A549 (cell line): ENCODE data around the gene NOSTRIN. TPM values are rescaled to one million over a fixed set of nuclear protein-coding genes. Genes with fewer than 3 reads are reported as not detected.

Experiments
- ATAC-seq, 2 experiments: fragments of 200-7000 bp in 1 of 2; fragments of >200 bp in 1 of 2; cut with Nextera tagmentation in 1 of 2; cut with Tn5 transposase in 1 of 2; 3 replicates each; pipeline versions ENCODE4 v1.8.0 to v1.9.1; 2018 to 2020; ENCODE audit warnings: mild to moderate bottlenecking in 1 of 2, moderate library complexity in 1 of 2
- CTCF ChIA-PET: fragments of 300-600 bp; sonication (Branson Sonifier 250); formaldehyde crosslinking; extraction: SDS; loops from one replicate; lab custom pipeline; 2021; ENCODE audit warnings: antibody characterized with exemption, inconsistent platforms; lab: Yijun Ruan, JAX
- POLR2A ChIA-PET: fragments of 350-600 bp; formaldehyde crosslinking; extraction: SDS; loops from one replicate; lab custom pipeline; 2021; ENCODE audit warnings: antibody characterized with exemption, inconsistent platforms; lab: Yijun Ruan, JAX
- DNase-seq, 2 experiments: peaks; one replicate each; pipeline versions ENCODE4 v3.0.0 to v3.0.0-alpha.2; 2011 to 2016; ENCODE audit warnings: low read depth in 1 of 2, low spot score in 1 of 2
- FAIRE-seq: peaks from 2 replicates; lab custom pipeline; 2011; peaks lifted over from hg19 to GRCh38; lab: Jason Lieb, UNC
- H3K27ac ChIP-seq, 2 experiments: fragments of >200 bp; sonication (Bioruptor Twin); formaldehyde crosslinking; 3 replicates each; pipeline ENCODE4 v1.5.1; 2016 to 2017
- H3K4me1 ChIP-seq: fragments of >200 bp; sonication (Bioruptor Twin); formaldehyde crosslinking; 3 replicates; pipeline ENCODE4 v1.6.1; 2016
- H3K4me2 ChIP-seq: fragments of >200 bp; sonication (Bioruptor Twin); formaldehyde crosslinking; 3 replicates; pipeline ENCODE4 v1.6.1; 2016
- H3K4me3 ChIP-seq: fragments of >200 bp; sonication (Bioruptor Twin); formaldehyde crosslinking; 3 replicates; pipeline ENCODE4 v1.5.1; 2016
- H3K9me3 ChIP-seq: fragments of >200 bp; sonication (Bioruptor Twin); formaldehyde crosslinking; 3 replicates; pipeline ENCODE4 v1.6.1; 2016
- CBX8 ChIP-seq: fragments of 200-600 bp; sonication (generic); IDR thresholded peaks from 2 replicates; pipeline ENCODE4 v1.6.1; 2016
- CHD4 ChIP-seq: fragments of 200-600 bp; sonication (generic); IDR thresholded peaks from 2 replicates; pipeline ENCODE4 v1.6.1; 2016; ENCODE audit warnings: antibody characterized with exemption, mild to moderate bottlenecking, borderline replicate concordance
- EHF ChIP-seq: fragments of 250-450 bp; sonication (Bioruptor Pico); IDR thresholded peaks from 2 replicates; pipeline ENCODE4 v1.5.0; 2020; ENCODE audit warnings: mild to moderate bottlenecking
- EHMT2 ChIP-seq: fragments of 200-600 bp; sonication (generic); IDR thresholded peaks from 2 replicates; pipeline ENCODE4 v1.6.1; 2016; ENCODE audit warnings: antibody characterized with exemption, low read depth, mild to moderate bottlenecking, moderate library complexity
- FOXS1 ChIP-seq: fragments of 250-450 bp; sonication (Bioruptor Pico); IDR thresholded peaks from 2 replicates; pipeline ENCODE4 v1.5.0; 2020; ENCODE audit warnings: mild to moderate bottlenecking, moderate library complexity
- GATA3 ChIP-seq: IDR thresholded peaks from 2 replicates; pipeline ENCODE4 v1.6.1; 2012; ENCODE audit warnings: borderline replicate concordance
- HOXB13 ChIP-seq: fragments of 250-450 bp; sonication (Bioruptor Pico); IDR thresholded peaks from 2 replicates; pipeline ENCODE4 v1.5.0; 2020; ENCODE audit warnings: low read depth, mild to moderate bottlenecking, moderate library complexity
- HOXB5 ChIP-seq: fragments of 250-450 bp; sonication (Bioruptor Pico); IDR thresholded peaks from 2 replicates; pipeline ENCODE4 v1.5.0; 2020; ENCODE audit warnings: mild to moderate bottlenecking, moderate library complexity
- JUN ChIP-seq, 2 experiments: fragments of >200 bp; sonication (Bioruptor Twin); formaldehyde crosslinking; IDR thresholded peaks; 2 replicates in 1 of 2; 3 replicates in 1 of 2; pipeline ENCODE4 v1.6.1; 2016 to 2017
- JUNB ChIP-seq: fragments of >200 bp; sonication (Bioruptor Twin); formaldehyde crosslinking; IDR thresholded peaks from 2 replicates; pipeline ENCODE4 v1.6.1; 2016
- MAFK ChIP-seq: fragments of 450-650 bp; IDR thresholded peaks from 2 replicates; pipeline ENCODE4 v1.6.1; 2014; ENCODE audit not compliant: partially characterized antibody
- MAZ ChIP-seq: fragments of 150-350 bp; IDR thresholded peaks from 2 replicates; pipeline ENCODE4 v1.6.1; 2014; ENCODE audit warnings: antibody characterized with exemption, low read depth, low read length, borderline replicate concordance
- NFE2L2 ChIP-seq: fragments of 150-350 bp; conservative IDR thresholded peaks from 2 replicates; pipeline ENCODE4 v1.6.1; 2014; ENCODE audit warnings: low read length
- RAD21 ChIP-seq, 2 experiments: fragments of >200 bp in 1 of 2; sonication (Bioruptor Twin) in 1 of 2; formaldehyde crosslinking in 1 of 2; IDR thresholded peaks in 1 of 2; conservative IDR thresholded peaks in 1 of 2; 2 replicates in 1 of 2; 3 replicates in 1 of 2; pipeline ENCODE4 v1.6.1; 2012 to 2018; ENCODE audit warnings: inconsistent platforms in 1 of 2
- RCOR1 ChIP-seq: fragments of 150-350 bp; IDR thresholded peaks from 2 replicates; pipeline ENCODE4 v1.6.1; 2014; ENCODE audit warnings: antibody characterized with exemption, low read length, low read depth
- RNF2 ChIP-seq: fragments of 200-600 bp; sonication (generic); IDR thresholded peaks from 2 replicates; pipeline ENCODE4 v1.6.1; 2016; ENCODE audit warnings: low read depth, mild to moderate bottlenecking, antibody characterized with exemption, moderate library complexity, borderline replicate concordance
- TP53 ChIP-seq: fragments of 250-450 bp; sonication (Bioruptor Pico); IDR thresholded peaks from 2 replicates; pipeline ENCODE4 v1.5.0; 2021; ENCODE audit warnings: mild to moderate bottlenecking, moderate library complexity
- ZSCAN20 ChIP-seq: fragments of 250-450 bp; sonication (Bioruptor Pico); IDR thresholded peaks from 2 replicates; pipeline ENCODE4 v1.8.0; 2022; ENCODE audit warnings: mild to moderate bottlenecking, moderate library complexity
- WGBS: methylation state at CpG from one replicate; pipeline ENCODE4 v1.1.6; 2017; ENCODE audit errors: missing lambda C conversion rate; 5-methylcytosine and 5-hydroxymethylcytosine counted together
- polyA plus RNA-seq, 4 experiments: library from polyadenylated mRNA; depleted of rRNA in 3 of 4; stranded (reverse); fragments of >200 nt; fragmentation: RNase III in 1 of 4; extraction: RNeasy Plus Mini Kit Qiagen cat#74134 plus additional on column Dnase treatment in 1 of 4; gene quantifications; 2 replicates in 3 of 4; 3 replicates in 1 of 4; pipeline ENCODE4 v1.2.3, GENCODE V29; 2011 to 2017
- TF ChIP-seq, protein P1 (sequence below): IDR thresholded peaks from 2 replicates; pipeline ENCODE4 v1.6.1; 2012
- TF ChIP-seq, protein P2 (sequence below): fragments of 150-350 bp; IDR thresholded peaks from 2 replicates; pipeline ENCODE4 v1.6.1; 2014; ENCODE audit warnings: low read depth, mild to moderate bottlenecking, low read length
- TF ChIP-seq, protein P3 (sequence below): fragments of >200 bp; sonication (Bioruptor Twin); formaldehyde crosslinking; IDR thresholded peaks from 3 replicates; pipeline ENCODE4 v1.6.1; 2016
- TF ChIP-seq, protein P4 (sequence below): fragments of >200 bp; sonication (Bioruptor Twin); formaldehyde crosslinking; IDR thresholded peaks from 3 replicates; pipeline ENCODE4 v1.5.1; 2016
- TF ChIP-seq, protein P5 (sequence below): fragments of >200 bp; sonication (Bioruptor Twin); formaldehyde crosslinking; IDR thresholded peaks from 2 replicates; pipeline ENCODE4 v1.6.1; 2016
- TF ChIP-seq, protein P6 (sequence below): fragments of 250-450 bp; sonication (Bioruptor Pico); IDR thresholded peaks from 2 replicates; pipeline ENCODE4 v1.5.0; 2020; ENCODE audit warnings: low read depth, mild to moderate bottlenecking, moderate library complexity
- TF ChIP-seq, protein P7 (sequence below): fragments of 450-650 bp; IDR thresholded peaks from 2 replicates; pipeline ENCODE4 v1.6.1; 2014; ENCODE audit warnings: antibody characterized with exemption

Gene NOSTRIN
- polyA plus RNA-seq, 2 of the 4 experiments (the other 2 are of a cell fraction): 2.5 to 11.7 TPM

DNA sequence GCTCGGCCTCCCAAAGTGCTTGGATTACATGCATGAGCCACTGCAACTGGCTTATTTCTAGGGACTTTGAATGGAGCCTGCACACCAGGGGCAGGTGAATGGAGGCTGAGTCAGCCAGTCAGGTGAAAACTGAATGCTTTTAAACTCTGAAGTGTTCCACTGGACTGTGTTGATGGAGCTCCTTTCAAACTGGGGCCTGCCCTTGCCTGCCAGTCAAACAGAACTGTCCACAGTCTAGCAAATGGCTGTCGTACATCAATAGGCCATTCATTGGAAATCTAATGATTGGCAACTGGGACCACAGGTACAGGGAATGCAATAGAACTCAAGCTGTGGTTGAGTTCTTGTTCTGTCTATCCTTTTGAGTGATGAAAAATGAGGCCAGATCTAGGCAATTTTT, 966 bp upstream of the NOSTRIN start:
- peak overlapping the region; percentile 65 for H3K4me2 ChIP-seq
- ATAC-seq: no peak; a peak in 1 of 6 replicates
- POLR2A ChIA-PET: no interaction called here
- CTCF ChIA-PET: no interaction called here
- H3K27ac ChIP-seq: peak overlapping the region; percentile 51 to 60
- no peak overlapping the region for H3K4me3 ChIP-seq
- DNase-seq: no peak
- H3K4me1 ChIP-seq: peaks cover 17% of the 10 kb centered on the region
- no peak for TF ChIP-seq ZSCAN20
- TF ChIP-seq JUNB: no peak
- TF ChIP-seq, protein P1, sequence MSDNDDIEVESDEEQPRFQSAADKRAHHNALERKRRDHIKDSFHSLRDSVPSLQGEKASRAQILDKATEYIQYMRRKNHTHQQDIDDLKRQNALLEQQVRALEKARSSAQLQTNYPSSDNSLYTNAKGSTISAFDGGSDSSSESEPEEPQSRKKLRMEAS: no peak
- no peak for TF ChIP-seq RCOR1
- no peak for TF ChIP-seq RNF2
- TF ChIP-seq HOXB5 (CRISPR knock-in tag): no peak
- H3K9me3 ChIP-seq: no peaks in the 10 kb centered on the region
- 50% methylated on average over 2 of the region's 2 CpGs for WGBS
- no peak for FAIRE-seq

DNA sequence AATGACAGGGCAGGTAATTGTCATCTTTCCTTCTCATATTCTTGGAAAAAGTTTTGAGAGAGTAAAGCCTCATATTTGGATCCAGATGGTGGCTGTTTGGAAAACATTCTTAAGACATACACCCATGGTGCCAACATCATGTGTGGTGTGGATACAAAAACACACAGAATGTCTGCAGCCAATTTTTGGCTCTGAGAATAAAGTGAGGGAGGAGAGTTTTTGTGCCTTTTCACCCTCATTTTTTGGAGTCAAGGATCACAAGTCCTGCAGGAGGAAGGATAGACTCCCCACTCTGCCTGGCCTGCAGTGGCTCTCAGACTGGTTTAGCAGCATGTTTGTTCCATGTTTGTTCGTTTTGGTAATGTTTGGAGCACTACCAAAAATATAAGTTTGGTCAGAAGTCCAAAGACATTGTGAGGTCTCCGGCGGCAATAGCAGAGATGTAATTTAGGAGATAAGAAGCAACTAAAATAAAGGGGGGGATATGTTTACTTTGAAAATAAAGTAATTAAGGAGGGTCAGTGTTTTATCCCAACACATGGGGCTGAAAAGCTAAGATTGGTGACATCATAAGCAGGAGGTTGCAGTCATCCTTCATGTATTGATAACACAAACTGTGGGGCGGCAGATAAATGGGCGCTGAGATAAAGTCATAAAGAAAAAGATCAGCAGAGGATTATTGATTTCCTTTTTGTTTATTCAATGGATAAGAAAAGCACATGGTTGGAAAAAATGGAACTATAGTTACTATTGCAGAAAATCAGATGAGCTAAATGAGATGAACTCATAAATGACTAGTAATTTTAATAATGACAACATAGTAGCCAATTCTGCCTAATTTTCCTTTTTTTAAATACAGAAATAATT, 655 bp downstream of the NOSTRIN start:
- POLR2A ChIA-PET: no interaction called here
- no peak for TF ChIP-seq HOXB5 (CRISPR knock-in tag)
- TF ChIP-seq, protein P2, sequence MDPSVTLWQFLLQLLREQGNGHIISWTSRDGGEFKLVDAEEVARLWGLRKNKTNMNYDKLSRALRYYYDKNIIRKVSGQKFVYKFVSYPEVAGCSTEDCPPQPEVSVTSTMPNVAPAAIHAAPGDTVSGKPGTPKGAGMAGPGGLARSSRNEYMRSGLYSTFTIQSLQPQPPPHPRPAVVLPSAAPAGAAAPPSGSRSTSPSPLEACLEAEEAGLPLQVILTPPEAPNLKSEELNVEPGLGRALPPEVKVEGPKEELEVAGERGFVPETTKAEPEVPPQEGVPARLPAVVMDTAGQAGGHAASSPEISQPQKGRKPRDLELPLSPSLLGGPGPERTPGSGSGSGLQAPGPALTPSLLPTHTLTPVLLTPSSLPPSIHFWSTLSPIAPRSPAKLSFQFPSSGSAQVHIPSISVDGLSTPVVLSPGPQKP: no peak
- no peak for TF ChIP-seq FOXS1 (CRISPR knock-in tag)
- no peak for TF ChIP-seq GATA3
- TF ChIP-seq CBX8: no peak
- TF ChIP-seq RAD21 (conservative IDR thresholded peaks at IDR 0.05 in 1 of 2, IDR thresholded peaks at IDR 0.05 in 1 of 2): no peak
- no peak for TF ChIP-seq TP53 (CRISPR knock-in tag)
- no peak for TF ChIP-seq MAZ
- TF ChIP-seq, protein P3, sequence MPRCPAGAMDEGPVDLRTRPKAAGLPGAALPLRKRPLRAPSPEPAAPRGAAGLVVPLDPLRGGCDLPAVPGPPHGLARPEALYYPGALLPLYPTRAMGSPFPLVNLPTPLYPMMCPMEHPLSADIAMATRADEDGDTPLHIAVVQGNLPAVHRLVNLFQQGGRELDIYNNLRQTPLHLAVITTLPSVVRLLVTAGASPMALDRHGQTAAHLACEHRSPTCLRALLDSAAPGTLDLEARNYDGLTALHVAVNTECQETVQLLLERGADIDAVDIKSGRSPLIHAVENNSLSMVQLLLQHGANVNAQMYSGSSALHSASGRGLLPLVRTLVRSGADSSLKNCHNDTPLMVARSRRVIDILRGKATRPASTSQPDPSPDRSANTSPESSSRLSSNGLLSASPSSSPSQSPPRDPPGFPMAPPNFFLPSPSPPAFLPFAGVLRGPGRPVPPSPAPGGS: no peak
- peak overlapping the region; percentile 65 for H3K4me2 ChIP-seq
- peak in 1 of 2 experiments; percentile 9; a peak in 1 of 6 replicates for ATAC-seq
- no peak for FAIRE-seq
- peaks cover 13% of the 10 kb centered on the region for H3K4me1 ChIP-seq
- H3K4me3 ChIP-seq: peak overlapping the region; percentile 30
- peak overlapping the region; percentile 51 to 60 for H3K27ac ChIP-seq
- no peak for DNase-seq
- no peaks in the 10 kb centered on the region for H3K9me3 ChIP-seq
- 65% methylated on average over 5 of the region's 5 CpGs for WGBS
- CTCF ChIA-PET: no interaction called here

DNA sequence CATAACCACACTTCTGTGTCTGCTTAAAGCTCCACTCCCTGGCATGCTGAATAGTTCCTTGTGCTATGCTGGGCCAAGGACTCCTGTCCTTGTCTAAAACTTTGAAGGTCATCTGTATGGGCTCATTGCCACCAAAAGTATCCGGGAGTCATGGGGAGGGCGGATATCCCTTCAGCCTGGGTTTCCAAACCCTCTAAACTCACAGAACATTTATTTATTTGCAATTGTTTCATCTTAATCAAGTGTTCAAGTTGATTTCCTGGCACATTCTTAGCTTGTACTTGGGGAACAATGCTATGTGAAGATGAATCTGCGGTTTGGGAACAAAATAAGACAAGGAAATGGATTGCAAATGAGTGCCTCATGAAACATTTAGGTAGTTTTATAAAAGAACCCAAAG, 1.8 kb downstream of the NOSTRIN start:
- no peak for DNase-seq
- POLR2A ChIA-PET: no interaction called here
- CTCF ChIA-PET: no interaction called here
- Histone ChIP-seq H3K27ac (peak overlapping the region in 1 of 2 experiments; percentile 23; a peak in 2 of 6 replicates), H3K4me3 (no peak overlapping the region), H3K4me2 (peak overlapping the region; percentile 65), H3K4me1 (peaks cover 11% of the 10 kb centered on the region), H3K9me3 (no peaks in the 10 kb centered on the region)
- no peak for FAIRE-seq
- ATAC-seq: no peak
- WGBS: 91% methylated on average over 3 of the region's 3 CpGs
- TF ChIP-seq HOXB5 (CRISPR knock-in tag) (no peak), EHF (CRISPR knock-in tag) (no peak), MAFK (no peak), JUNB (no peak), EHMT2 (no peak), JUN (IDR thresholded peaks at IDR 0.05) (no peak), HOXB13 (CRISPR knock-in tag) (no peak), NFE2L2 (no peak), CHD4 (no peak)
- TF ChIP-seq, protein P4, sequence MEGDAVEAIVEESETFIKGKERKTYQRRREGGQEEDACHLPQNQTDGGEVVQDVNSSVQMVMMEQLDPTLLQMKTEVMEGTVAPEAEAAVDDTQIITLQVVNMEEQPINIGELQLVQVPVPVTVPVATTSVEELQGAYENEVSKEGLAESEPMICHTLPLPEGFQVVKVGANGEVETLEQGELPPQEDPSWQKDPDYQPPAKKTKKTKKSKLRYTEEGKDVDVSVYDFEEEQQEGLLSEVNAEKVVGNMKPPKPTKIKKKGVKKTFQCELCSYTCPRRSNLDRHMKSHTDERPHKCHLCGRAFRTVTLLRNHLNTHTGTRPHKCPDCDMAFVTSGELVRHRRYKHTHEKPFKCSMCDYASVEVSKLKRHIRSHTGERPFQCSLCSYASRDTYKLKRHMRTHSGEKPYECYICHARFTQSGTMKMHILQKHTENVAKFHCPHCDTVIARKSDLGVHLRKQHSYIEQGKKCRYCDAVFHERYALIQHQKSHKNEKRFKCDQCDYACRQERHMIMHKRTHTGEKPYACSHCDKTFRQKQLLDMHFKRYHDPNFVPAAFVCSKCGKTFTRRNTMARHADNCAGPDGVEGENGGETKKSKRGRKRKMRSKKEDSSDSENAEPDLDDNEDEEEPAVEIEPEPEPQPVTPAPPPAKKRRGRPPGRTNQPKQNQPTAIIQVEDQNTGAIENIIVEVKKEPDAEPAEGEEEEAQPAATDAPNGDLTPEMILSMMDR: no peak
- TF ChIP-seq, protein P5, sequence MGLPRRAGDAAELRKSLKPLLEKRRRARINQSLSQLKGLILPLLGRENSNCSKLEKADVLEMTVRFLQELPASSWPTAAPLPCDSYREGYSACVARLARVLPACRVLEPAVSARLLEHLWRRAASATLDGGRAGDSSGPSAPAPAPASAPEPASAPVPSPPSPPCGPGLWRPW: no peak
- TF ChIP-seq, protein P6, sequence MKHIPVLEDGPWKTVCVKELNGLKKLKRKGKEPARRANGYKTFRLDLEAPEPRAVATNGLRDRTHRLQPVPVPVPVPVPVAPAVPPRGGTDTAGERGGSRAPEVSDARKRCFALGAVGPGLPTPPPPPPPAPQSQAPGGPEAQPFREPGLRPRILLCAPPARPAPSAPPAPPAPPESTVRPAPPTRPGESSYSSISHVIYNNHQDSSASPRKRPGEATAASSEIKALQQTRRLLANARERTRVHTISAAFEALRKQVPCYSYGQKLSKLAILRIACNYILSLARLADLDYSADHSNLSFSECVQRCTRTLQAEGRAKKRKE: no peak
- TF ChIP-seq, protein P3: no peak
- TF ChIP-seq, protein P7, sequence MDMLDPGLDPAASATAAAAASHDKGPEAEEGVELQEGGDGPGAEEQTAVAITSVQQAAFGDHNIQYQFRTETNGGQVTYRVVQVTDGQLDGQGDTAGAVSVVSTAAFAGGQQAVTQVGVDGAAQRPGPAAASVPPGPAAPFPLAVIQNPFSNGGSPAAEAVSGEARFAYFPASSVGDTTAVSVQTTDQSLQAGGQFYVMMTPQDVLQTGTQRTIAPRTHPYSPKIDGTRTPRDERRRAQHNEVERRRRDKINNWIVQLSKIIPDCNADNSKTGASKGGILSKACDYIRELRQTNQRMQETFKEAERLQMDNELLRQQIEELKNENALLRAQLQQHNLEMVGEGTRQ: no peak
